GM18867 (cell line): ENCODE data around the gene DSTYK.
"Not testable (repeated sequence)": the region's sequence is repeated elsewhere in the genome, so short reads cannot be mapped to it uniquely, and the experiment has no call there.

Source experiments
- ATAC-seq: cut with Tn5 transposase; IDR thresholded peaks from one replicate; pipeline ENCODE4 v1.9.1; 2021; ENCODE audit warnings: mild to moderate bottlenecking, moderate library complexity; ENCODE audit not compliant: unreplicated experiment

Gene DSTYK

DNA sequence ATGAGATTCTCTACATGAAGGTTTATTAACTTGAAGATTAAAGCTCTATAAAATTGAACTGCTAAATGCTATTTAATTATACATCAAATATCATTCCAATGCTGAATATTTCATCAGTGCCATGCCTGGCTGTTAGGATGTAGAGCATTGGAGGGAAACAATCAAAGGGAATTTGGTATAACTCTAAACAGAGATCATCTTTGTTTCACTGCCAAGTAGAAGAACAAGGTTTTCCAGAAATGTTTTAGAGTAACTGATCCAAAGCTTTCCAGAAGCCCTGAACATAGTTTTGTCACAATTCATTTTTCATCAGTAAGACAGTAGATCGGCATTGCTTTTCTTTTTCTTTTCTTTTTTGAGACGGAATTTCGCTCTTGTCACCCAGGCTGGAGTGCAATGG lies 5.9 kb upstream of the DSTYK start:
- no peak for ATAC-seq

DNA sequence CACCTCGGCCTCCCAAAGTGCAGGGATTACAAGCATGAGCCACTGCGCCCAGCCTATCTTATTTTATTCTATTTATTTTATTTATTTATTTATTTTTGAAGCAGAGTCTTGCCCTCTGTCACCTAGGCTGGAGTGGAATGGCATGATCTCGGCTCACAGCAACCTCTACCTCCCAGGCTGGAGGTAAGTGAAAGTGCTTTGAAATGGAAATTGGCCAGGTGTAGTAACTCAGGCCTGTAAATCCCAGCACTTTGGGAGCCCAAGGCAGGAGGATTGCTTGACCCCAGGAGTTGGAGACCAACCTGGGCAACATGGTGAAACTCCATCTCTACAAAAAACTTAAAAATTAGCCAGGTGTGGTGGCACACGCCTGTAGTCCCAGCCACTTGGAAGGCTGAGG lies 5.1 kb upstream of the DSTYK start:
- ATAC-seq = no peak

DNA sequence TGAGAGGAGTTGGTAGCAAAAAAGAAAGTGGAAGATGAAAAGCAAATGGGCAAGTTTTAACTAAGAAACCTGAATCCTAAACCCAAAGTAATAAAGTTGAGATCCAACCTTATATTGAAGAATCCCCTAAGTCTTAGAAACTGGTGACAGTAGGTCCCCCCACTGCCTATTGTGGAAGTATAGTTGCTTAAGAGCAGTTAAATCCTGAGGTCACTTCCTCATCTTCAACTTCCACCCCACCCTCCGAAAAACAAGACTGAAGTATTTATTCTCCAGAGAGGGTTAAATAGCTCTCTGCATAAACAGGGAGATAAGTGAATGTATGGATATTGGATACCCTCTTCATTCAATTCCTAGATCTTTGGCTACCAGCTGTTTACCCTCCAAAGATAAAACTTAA lies 3.3 kb upstream of the DSTYK start:
- ATAC-seq = no peak

DNA sequence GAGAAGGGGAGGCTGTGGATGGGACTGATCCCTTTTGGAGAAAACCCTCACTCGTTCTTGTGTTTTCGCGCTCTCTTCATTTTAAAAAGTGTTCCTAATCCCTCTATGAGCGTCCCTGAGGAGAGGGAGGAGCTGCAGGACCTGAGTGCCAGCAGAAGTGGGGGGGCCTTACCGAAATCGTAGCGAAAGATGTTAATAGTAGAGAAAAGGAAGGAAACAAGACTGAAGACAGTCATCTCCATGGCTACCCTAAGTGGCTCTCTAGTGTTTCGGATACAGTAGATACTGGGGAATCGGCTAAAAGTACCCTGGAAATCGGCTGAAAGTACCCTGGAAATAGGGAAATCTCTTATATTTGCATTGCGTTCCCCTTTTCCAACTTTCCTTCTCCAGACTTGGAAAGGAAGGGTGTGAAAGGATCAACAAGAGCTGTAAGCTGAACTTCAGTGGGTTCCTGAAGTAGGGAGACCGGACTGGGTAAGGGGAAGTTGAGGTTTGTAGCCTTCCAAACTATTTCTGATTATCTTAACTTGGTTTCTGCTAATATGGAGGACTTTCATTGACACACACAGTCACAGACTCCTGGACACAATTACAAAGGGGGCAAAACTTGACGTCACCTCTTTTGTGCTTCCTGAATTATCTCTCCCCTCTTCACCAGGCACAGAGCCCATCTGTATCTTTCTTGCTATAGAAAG lies 486 bp upstream of the DSTYK start:
- peak; percentile 33 for ATAC-seq

DNA sequence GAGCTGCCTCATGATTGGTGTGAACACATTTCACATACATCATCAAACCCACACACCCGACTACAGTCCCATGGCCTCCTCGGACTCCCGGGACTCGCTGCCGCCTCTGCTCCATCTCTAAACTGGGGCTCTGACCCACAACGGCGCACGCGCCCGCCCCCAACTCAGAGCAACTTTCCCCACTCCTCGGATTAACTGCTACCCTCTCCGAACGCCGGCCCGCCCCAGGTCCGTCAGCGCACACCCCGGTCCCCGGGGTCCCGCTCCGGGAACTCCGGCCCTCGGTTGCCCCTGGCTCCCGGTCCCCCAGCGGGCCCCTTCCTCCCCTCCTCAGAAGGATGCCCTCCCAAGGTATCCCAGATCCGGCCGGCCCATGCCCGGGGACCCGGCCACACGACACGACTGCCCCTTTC lies 740 bp downstream of the DSTYK start:
- ATAC-seq = no peak

DNA sequence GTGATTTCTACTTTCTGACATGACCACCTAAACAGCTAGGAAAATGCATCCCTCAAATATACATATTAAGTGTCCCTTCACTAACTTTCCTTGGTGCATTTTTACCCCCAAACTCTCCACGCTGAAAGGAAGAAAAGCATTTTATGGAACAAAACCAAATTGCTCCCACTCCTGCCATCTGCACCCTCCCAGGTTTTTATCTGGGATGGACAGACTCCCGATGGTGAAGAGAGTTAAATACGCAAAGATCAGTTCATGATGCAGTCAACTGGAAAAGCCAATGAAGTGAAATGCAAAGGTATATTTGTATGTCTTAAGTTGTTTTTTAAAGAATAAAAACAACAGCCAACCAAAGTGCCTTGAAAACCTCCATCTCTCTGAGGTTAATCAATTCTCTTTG lies 2.7 kb downstream of the DSTYK start:
- no peak for ATAC-seq

DNA sequence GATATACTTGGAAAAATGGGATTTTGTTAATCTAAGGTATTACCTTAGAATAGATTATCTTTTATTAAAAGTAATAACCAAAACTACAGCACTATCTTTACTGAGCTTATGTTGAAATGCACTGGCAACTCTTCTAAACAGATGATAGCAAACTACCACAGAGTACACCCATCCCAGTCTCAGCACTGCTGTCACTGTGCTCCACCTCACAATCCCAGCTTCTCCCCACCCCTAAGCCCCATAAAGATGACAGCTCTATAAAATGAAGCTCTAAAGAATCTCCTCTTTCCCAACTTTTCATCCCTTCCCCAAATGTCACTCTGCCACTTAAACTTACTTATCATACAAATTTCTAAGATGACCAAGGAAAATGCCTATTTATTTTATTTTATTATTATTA lies 6.4 kb downstream of the DSTYK start:
- no peak for ATAC-seq

DNA sequence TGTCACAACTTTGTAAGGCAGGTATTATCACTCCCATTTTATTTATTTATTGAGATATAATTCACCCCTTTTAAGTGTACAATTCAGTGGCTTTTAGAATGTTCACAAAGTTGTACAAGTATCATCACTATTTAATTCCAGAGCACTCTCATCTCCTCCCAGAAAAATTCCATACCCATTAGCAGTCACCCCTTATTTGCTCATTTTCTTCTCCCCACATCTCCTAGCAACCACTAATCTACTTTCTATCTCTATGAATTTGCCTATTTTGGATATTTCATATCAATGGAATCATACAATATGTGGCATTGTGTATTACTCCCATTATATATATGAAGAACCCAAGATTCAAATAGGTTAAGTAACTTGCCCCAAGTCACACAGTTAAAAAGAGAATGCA lies 7.0 kb downstream of the DSTYK start:
- ATAC-seq = no peak

DNA sequence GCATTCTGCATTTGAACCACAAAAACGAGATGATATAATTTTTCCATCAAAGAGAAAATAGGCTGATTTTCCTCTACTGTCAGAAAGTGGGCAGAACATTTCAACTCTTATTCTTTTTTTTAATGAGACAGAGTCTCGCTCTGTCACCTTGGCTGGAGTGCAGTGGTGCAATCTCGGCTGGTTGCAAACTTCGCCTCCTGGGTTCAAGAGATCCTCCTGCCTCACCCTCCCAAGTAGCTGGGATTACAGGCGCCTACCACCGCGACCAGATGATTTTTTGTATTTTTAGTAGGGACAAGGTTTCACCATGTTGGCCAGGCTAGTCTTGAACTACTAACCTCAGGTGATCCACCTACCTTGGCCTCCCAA lies 11.6 kb downstream of the DSTYK start:
- ATAC-seq = no peak

DNA sequence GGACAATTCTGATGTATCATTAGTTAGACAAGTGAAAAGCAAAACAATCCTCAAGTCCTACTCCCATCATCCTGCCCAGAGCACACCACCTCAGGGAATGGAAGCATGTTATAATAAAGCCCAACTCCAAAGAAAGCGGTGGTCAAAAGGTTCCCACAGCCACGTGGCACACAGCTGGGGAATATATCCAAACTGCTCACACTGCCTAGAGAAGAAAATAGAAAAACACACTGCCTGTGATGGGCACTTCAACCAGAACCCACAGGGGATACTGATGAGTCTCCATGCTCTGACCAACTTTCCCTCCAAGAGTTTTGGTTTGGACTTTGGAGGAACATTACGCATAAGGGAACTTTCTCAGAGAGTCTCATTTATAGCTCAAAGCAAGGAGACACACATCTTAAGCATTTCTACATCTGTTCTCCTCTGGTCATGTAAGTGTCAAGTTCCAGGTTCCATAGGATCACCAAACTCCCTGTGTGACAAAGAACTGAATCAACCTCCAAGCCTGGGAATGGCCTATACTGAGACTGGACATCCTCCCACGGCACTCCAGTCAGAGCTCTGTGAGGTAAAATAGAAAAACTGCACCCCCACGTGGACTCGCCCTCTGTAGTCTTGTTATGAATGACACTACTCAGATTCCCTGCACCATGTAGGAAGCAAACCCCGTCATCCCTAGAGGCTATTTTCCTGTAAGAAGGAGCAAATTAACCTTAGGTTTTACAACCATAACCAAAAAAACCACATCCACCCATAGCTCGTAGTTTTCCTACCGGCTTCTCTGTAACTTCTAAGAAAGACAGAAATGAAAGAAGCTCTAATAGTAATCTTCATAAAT lies 12.2 kb downstream of the DSTYK start:
- ATAC-seq = no peak

DNA sequence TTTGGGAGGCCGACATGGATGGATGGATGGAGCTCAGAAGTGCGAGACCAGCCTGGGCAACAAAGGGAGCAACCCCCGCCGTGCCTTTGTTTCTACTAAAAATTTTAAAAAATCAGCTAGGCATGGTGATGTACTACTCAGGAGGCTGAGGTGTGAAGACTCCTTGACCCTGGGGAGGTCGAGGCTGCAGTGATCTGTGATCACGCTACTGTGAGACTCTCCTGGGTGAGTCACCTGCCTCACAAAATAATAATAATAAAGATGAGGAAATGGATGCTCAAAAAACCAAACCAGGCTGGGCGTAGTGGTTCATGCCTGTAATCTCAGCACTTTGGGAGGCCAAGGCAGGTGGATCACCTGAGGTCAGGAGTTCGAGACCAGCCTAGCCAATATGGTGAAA lies 19.2 kb downstream of the DSTYK start:
- no peak for ATAC-seq

DNA sequence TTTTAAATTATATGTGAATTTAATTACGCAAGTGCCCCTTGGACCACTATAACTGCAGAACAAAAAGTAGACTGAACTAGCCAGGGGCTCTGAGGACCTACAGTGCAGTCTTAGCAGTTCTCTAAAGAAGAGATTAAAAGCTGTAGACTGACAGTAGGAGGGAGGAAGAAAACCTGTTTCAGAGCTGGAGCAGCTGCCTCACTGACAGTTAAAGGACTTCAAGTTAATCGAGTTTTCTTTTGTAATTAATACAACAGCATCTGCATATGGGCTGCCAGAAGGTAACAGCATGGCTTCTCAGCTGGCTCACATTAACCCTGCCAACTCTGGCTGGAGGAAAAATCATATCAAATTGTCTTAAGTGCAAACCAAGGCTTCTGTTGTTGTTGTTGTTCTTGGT lies 19.9 kb downstream of the DSTYK start:
- ATAC-seq = no peak

DNA sequence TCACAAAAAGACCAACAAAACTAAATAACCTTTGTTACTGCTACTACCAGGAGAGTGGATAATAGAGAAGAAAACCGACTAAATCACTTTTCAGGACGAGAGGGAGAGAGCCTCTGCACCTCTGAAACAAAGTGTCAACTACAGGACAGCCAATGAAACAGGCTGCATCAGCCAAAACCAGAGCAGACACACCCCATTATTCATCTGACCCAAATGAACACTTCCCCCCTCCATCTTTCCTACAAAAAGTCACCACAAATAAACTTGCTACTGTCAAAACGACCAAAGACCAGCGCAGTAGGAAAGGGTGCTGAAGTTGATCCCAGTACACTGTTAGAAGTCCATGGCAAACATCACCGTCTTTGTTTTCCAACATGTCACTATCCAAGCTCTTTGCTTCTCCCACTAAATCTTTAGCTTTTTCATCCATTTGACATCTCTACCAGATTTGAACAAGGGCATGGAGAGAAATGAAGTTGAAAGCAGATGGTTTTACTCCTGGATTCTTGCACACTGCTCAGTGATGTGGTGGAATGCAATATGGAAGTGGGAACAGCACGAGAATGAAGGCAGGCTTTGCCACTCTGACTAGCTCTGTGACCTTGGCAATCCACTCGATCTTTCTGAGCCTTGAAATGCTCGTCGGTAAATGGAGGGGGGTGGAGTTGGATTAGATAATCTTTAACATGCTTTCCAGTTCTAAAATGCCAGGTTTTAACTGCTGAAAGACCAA lies 20.5 kb downstream of the DSTYK start:
- no peak for ATAC-seq

DNA sequence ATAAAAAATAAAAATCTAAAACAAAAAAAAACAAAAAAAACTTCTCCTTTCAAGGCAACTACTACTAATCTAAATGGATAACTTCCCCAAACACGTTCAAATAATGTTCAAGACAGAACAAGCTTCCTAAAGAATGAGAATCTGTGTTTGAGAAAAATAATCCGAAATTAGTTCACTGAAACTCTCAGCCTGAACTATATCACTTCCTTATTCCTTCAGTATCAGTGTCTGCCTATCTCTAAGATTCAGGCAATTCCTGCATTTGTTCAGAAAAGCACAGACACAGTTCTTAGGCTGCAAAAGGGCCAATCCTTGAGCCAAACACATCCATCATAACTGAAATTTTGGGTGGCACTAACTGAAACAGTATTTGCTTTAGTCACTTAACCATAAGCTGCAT lies 22.4 kb downstream of the DSTYK start:
- no peak for ATAC-seq

DNA sequence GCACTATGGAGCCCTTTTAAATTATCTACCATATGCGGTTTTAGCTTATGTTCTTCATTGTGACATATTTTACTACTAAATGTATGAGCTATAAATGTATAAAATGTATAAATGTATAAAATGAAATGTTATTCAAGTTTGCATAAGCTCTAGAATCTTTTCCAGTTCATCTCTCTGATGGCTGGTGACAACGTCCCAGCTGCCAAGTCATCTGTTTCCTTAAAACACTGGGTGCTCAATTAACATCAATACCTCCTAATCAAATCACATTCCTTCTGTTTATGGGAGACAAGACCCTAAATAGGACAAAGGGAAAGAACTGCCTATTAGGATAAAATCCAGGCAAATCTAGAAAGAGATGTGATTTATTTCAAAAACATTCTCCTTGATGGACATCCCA lies 22.9 kb downstream of the DSTYK start:
- no peak for ATAC-seq

DNA sequence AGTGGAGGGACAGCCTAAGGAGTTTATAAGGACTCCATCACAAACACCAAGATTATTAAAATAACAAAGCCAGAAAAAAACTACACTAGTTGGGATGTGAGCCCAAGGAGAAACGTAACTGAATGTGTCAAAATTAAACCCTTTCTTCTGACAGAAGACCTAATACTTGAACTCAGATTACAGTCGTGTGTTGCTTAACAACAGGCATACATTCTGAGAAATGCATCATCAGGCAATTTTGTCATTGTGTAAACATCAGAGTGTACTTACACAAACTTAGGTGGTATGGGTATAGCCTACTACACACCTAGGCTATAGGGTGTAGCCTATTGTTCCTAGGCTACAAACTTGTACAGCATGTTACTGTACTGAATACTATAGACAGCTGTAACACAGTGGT lies 23.4 kb downstream of the DSTYK start:
- ATAC-seq = no peak

DNA sequence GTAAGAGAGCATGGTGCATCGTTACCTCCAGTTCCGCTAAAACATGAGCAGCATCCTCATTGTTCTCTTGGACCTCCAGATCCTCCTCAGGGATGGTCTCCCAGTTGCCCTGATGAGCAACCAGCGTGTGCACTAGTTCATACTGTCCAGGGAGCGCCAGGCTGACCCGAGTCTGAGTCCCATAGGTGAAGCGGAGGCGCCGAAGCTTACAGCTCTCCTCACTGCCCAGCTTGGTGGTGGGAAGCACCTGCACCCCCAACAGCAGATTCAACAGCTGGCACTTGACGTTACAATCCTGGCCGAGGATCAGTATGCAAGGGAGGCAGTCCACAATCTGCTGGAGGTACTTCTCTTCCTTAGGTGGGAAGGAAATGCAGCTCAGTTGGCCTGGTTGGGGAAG lies 24.1 kb downstream of the DSTYK start:
- no peak for ATAC-seq

DNA sequence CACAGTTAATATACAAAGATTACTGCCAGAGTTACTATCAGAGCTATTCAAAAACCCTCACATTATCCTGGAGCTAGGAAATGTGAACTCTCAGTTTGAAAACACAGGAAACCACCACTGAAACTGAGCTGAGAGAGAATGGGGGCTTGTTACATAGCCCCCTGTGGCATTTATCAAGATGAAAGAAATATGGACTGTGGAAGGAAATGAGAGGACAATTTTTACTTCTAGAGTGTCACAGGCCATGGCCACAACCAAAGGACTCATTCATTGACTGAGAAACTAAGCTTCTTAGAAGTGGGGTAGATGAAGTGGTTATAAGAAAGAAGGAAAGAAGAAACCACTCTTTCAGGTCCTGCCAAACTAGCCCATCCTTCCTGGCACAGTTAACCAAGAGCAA lies 25.3 kb downstream of the DSTYK start:
- no peak for ATAC-seq

DNA sequence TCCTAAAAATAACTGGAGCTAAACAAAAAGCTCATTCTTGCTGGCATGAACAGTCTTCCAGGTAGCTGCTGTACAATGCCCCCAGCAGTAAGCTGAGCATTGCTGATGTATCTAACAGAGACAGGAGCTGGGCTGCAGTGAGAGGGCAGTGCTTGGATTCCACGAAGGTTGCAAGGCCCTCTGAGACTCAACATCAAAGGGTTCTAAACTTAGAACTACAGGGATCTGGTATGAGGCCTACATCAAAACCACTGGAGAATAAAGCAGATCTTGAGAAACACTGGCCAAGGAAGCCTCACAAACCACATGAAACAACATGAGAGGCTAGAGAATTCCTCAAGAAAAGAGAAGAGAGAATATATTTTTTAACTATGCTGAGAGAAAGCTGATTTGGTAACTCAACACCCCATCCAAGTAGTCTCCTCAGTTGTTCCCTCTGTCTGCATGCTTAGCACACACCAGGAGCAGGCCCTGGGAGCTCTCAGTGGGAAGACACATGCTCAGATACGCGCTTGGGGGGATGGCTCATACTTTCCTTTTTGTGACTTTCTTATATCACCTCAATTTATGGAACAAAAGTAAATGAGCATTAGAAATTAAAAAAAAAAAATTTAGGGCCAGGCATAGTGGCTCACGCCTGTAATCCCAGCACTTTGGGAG lies 27.7 kb downstream of the DSTYK start:
- no peak for ATAC-seq

DNA sequence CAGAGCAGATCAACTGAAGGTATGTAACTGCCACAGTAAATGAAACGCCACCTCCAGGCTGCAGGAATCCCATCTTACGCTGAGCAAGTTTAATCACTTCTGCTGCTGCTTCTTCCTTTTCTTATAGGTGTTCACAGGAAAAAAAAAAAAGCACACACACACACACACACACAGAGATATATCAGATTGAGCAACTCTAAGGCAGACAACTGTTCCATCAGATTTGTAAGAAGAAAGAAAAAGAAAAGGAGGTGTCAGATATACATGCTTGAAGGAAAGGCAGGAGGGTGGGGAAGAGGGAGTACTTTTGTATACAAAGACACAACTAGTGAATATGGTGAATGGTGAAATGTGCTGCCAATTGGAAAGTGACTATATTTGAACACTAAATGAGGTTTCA lies 28.6 kb downstream of the DSTYK start:
- ATAC-seq = no peak

DNA sequence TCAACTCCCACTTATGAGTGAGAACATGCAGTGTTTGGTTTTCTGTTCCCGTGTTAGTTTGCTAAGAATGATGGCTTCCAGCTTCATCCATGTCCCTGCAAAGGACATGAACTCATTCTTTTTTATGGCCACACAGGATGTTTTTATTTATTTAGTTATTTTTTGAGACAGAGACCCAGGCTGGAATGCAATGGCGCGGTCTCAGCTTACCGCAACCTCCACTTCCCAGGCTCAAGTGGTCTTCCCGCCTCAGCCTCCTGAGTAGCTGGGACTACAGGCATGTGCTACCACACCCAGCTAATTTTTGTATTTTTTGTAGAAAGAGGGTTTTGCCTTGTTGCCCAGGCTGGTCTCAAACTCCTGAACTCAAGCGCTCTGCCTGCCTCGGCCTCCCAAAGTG lies 31.2 kb downstream of the DSTYK start:
- ATAC-seq = not testable (repeated sequence)
